Upper lobe of right lung (tissue), 1 donor: ENCODE data around the gene STX18. TPM values are rescaled to one million over a fixed set of nuclear protein-coding genes. Genes with fewer than 3 reads are reported as not detected.

Experiments
- ATAC-seq: fragments of 200-7000 bp; cut with Tn5 transposase; one replicate; pipeline ENCODE4 v1.9.1; 2020; ENCODE audit warnings: mild to moderate bottlenecking, moderate library complexity
- DNase-seq: peaks from one replicate; pipeline ENCODE4 v3.0.0-alpha.2; 2020
- H3K27ac ChIP-seq: fragments of 200-600 bp; one replicate; pipeline ENCODE4 v1.8.0; 2022
- H3K27me3 ChIP-seq: fragments of 200-600 bp; one replicate; pipeline ENCODE4 v1.8.0; 2022; ENCODE audit warnings: mild to moderate bottlenecking
- H3K36me3 ChIP-seq: fragments of 200-600 bp; one replicate; pipeline ENCODE4 v1.8.0; 2022
- H3K4me1 ChIP-seq: fragments of 200-600 bp; one replicate; pipeline ENCODE4 v1.8.0; 2022
- H3K4me3 ChIP-seq: fragments of 200-600 bp; one replicate; pipeline ENCODE4 v1.8.0; 2022; ENCODE audit warnings: mild to moderate bottlenecking
- H3K9me3 ChIP-seq: fragments of 200-600 bp; one replicate; pipeline ENCODE4 v1.8.0; 2022
- intact Hi-C: fragments of 100-400 bp; cut with DNase I; formaldehyde crosslinking; loops from one replicate; pipeline ENCODE4 v1.11.0; 2022
- total RNA-seq: library from RNA; stranded (reverse); fragmentation: NEBNext Ultra II Directional; extraction: Animal tissue kit (Norgen Biotek cat#: 25700); gene quantifications from one replicate; pipeline ENCODE4 v1.2.1, GENCODE V29; 2021
- TF ChIP-seq, protein P1 (sequence below): fragments of 200-600 bp; IDR thresholded peaks from one replicate; pipeline ENCODE4 v1.8.0; 2022; ENCODE audit warnings: antibody characterized with exemption
- donor health status: DM: no; HTN: yes; CAD: no; lungs with severe emphysema.

The STX18 gene
- total RNA-seq, 1 donor from 2014 or later = 22.1 TPM

- H3K4me3 ChIP-seq = no peak overlapping the region
- H3K27ac ChIP-seq = no peak overlapping the region
- H3K27me3 ChIP-seq = peaks cover 36% of the 10 kb centered on the region
- TF ChIP-seq, protein P1, sequence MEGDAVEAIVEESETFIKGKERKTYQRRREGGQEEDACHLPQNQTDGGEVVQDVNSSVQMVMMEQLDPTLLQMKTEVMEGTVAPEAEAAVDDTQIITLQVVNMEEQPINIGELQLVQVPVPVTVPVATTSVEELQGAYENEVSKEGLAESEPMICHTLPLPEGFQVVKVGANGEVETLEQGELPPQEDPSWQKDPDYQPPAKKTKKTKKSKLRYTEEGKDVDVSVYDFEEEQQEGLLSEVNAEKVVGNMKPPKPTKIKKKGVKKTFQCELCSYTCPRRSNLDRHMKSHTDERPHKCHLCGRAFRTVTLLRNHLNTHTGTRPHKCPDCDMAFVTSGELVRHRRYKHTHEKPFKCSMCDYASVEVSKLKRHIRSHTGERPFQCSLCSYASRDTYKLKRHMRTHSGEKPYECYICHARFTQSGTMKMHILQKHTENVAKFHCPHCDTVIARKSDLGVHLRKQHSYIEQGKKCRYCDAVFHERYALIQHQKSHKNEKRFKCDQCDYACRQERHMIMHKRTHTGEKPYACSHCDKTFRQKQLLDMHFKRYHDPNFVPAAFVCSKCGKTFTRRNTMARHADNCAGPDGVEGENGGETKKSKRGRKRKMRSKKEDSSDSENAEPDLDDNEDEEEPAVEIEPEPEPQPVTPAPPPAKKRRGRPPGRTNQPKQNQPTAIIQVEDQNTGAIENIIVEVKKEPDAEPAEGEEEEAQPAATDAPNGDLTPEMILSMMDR = no peak
- no peaks in the 10 kb centered on the region for H3K36me3 ChIP-seq
- intact Hi-C loops = no loop called here
- H3K4me1 ChIP-seq = no peaks in the 10 kb centered on the region
- ATAC-seq = peak; percentile 16
- H3K9me3 ChIP-seq = no peaks in the 10 kb centered on the region
- no peak for DNase-seq
Measured at GRCh38 chr4:4395849-4396627, 145.8 kb downstream of the STX18 start.

- Histone ChIP-seq H3K4me1 (no peaks in the 10 kb centered on the region), H3K27me3 (peaks cover 35% of the 10 kb centered on the region), H3K9me3 (no peaks in the 10 kb centered on the region), H3K27ac (no peak overlapping the region), H3K4me3 (no peak overlapping the region), H3K36me3 (no peaks in the 10 kb centered on the region)
- DNase-seq (no peak), ATAC-seq (no peak)
- intact Hi-C loops = no loop called here
- TF ChIP-seq, protein P1 = no peak
Measured at GRCh38 chr4:4395371-4395770, 146.5 kb downstream of the STX18 start.

- peaks cover 42% of the 10 kb centered on the region for H3K27me3 ChIP-seq
- ATAC-seq (no peak), DNase-seq (no peak)
- H3K9me3 ChIP-seq = no peaks in the 10 kb centered on the region
- H3K4me1 ChIP-seq = no peaks in the 10 kb centered on the region
- H3K36me3 ChIP-seq = no peaks in the 10 kb centered on the region
- intact Hi-C loops = no loop called here
- no peak overlapping the region for H3K27ac ChIP-seq
- TF ChIP-seq, protein P1 = no peak
- H3K4me3 ChIP-seq = no peak overlapping the region
Measured at GRCh38 chr4:4394644-4395043, 147.2 kb downstream of the STX18 start.

DNA sequence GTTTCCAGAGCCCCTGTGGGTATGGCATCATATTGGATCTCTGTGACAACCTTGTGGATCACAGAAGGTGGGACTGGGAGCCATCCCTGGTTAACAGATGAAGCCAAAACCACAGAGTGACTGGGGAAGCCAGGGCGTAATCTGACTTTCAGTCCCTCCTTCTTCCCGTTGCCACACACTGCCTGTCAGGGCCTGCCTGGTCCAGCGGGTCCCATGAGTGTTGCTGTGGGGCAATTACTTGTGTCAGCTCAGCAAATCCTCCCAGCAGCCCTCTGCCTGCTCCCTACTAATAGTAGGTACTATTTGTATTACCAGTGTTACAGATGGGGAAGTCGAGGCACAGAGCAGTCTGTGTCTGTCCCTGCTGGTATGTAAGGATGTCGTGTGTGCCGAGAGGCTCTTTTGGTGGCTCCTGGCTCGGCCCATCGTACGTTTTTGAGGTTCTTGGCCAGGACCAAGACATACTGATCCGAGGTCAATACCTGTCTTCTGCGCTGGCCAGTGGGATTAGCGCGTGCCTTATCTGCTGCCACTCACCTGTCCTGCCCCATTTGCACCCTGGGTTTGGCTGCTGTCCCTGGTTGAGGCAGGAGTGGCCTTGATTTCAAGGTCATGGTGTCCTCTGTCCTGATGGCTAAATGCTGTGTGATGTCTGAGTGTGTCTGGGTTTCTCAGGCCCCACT is 149.2 kb downstream of the STX18 start:
- Histone ChIP-seq H3K4me1 (peaks cover 6% of the 10 kb centered on the region), H3K9me3 (no peaks in the 10 kb centered on the region), H3K4me3 (no peak overlapping the region), H3K27me3 (peaks cover 54% of the 10 kb centered on the region), H3K27ac (no peak overlapping the region), H3K36me3 (no peaks in the 10 kb centered on the region)
- intact Hi-C loops = no loop called here
- no peak for DNase-seq
- TF ChIP-seq, protein P1 = no peak
- no peak for ATAC-seq

DNA sequence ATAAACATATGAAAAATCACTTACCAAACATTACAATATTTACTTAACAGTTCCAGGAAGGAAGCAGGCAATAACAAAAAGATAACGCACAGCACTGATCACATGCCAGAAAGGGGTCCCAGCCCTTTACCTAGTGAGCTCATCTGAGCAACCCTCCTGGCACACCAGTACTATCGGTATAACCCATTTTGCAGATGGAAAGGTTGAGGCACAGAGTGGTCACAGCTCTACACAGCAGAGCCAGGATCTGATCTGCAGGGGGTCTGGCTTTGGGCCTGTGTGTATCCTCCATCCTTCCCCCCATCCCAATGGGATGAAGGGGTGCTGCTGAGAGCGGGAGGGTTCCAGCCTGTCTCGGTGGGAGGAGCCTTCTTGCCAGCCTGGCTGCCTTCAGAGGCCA is 150.0 kb downstream of the STX18 start:
- Histone ChIP-seq H3K4me1 (peaks cover 14% of the 10 kb centered on the region), H3K9me3 (no peaks in the 10 kb centered on the region), H3K27ac (no peak overlapping the region), H3K36me3 (no peaks in the 10 kb centered on the region), H3K4me3 (no peak overlapping the region), H3K27me3 (peaks cover 56% of the 10 kb centered on the region)
- no peak for DNase-seq
- no peak for ATAC-seq
- intact Hi-C loops = no loop called here
- TF ChIP-seq, protein P1 = no peak
